Measurements from ENCODE around the gene PTPRT.

GRCh38 chr20:42779216-42779615 is 410.5 kb downstream of the PTPRT start:
- TF ChIP-seq SIN3A (IDR thresholded peaks at IDR 0.05; ENCODE audit: borderline replicate concordance, insufficient read depth, low read depth, low read length): no peak
- TF ChIP-seq CTCF (IDR thresholded peaks at IDR 0.05): no peak
- TF ChIP-seq POLR2AphosphoS5 (IDR thresholded peaks at IDR 0.05; ENCODE audit: low read depth, low read length): no peak

Measured in Panc1 (cell line).